ENCODE results near the gene CRYBG2.

CRYBG2 gene

GRCh38 chr1:26290122-26290881, 63.6 kb downstream of the CRYBG2 start:
- peak; percentile 42 for DNase-seq

- DNase-seq, result peak; percentile 98
Measured at GRCh38 chr1:26289158-26290059, 64.5 kb downstream of the CRYBG2 start.

DNA sequence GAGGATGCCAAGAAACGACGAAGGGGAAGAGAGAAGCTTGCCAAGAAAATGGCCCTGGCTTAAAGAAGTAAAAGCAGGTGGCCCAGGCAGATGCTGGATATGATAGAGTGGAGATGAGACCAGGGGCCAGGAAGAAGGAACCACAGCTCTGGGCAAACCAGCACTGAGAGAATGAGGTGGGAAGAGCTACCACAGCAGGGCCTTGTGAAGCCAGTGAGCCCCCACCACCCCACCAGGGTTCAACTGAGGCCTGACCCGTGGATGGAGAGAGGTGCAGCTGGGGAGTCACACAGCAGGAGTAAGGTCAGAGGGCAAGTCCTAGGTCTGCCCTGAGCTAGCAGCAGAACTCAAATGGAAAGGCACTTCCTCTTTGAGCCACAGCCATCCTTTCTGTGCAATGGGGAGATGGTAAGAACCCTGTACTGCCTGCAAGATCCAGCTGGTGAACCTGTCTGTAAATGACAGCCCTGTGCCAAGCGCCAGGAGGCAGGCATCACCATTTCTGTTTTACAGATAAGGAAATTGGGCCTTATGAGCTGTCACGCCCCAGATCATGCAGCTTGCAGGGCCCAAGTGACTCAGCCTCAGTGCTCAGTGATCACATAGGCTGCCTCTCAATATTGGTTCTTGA, 65.5 kb downstream of the CRYBG2 start:
- DNase-seq, result peak; percentile 94

DNA sequence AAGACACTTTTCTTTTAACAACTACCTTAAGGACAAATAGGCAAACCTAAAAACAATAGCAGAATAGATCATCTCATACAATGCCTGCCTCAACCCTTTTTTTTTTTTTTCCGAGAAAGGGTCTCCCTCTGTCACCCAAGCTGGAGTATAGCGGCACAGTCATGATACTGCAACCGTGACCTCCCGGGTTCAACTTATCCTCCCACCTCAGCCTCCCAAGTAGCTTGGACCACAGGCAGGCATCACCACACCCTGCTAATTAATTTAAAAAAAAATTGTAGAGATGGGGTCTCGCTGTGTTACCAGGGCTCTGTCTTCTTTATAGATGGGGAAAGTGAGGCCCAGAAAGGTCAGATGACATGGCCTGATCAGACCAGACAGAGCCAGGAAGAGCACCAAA, 66.1 kb downstream of the CRYBG2 start:
- no peak for DNase-seq

- peak; percentile 94 for DNase-seq
Measured at GRCh38 chr1:26287033-26287711, 66.8 kb downstream of the CRYBG2 start.

- no peak for DNase-seq
Measured at GRCh38 chr1:26286064-26286416, 67.9 kb downstream of the CRYBG2 start.

DNA sequence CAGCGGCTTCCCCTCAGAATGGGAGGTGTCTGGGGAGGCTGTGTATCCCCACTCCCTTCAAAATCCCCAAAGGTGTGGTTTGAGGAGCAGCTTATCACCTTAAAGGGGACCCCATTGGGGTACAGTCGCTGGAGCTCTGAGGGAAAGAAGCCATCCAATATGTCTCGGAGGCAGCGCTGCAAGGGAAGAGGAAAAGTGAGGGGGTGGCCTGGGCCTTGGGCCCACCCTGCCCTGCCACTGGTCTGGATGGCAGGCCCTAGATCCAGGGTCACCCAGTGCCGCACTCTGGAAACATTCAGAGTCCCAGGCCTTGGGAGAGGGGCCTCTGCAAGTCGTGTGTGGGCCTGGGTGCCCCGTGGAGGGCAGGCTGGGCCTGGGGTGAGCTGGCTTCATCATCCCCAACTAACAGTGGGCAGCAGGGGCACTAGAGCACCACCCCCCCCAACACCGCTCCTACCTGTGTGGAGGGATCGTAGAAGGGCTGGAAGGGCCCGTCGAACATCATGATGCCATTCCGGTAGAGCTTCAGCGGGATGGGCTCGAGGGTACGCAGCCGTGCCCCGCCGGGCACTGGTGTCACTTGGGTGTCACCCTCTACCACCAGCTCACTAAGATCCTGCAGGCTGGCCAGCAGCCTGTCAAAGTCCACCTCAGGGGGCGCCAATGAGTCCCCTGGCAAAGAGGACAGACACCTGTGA, 68.4 kb downstream of the CRYBG2 start:
- no peak for DNase-seq

- peak; percentile 93 for DNase-seq
Measured at GRCh38 chr1:26284597-26285347, 69.2 kb downstream of the CRYBG2 start.

DNA sequence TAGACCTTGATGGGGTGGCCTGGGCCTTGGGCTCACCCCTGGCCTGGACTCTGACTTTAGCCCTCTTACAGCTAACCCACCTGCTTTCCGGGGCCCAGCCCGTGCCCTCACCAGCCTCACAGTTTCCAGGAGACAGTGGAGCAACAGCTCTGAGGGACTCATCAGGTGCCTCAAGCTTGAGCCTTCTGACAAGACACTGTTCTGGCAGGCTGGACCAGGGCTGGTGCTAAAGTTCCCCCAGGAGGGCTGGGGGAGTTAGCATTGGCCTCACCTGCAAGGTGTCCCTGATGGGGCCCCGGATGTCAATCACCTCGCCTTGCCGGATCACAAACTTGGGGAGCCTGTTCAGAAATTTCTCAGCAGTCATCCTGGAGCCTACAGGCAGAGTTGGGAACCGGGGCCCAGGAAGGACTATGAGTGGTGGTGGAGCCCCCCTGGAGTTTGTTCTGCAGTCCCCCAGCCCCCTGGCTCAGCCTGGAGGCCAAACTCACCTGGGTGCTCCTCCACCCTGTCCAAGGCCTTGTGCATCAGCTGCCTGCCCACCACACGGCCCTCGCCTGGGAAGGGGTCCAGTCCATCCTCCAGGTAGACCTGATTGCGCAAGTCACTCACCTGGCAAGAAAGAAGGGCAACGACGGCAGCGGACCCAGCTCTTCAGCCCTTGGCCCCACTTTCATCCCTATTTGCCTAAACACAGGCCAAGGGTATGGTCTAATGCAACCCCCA, 69.9 kb downstream of the CRYBG2 start:
- DNase-seq, result no peak

- DNase-seq, result no peak
Measured at GRCh38 chr1:26283279-26283853, 70.6 kb downstream of the CRYBG2 start.

DNA sequence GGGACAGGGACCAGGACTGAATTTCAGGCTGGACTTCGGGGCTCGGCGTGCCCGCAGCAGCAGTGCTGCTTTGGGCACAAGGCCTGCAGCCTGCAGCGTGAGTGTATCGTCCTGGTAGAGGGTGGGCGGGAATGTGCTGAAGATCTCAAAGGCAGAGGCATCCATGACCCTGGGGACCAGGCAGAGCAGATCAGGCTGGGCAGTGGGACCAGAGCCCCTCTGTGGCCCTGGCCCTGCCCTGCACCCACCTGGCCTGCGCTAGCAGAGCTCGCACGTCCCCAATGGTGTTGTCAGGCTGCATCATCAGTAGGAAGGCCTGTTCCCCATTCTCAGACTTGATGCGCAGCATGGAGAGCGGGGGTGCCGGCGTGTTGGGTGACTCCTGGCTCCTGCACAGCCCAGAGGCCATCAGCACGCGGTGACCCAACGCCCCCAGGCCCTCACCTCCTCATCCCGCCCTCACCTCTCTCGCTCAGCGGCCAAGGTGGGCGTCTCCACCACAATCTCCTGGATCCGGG, 71.5 kb downstream of the CRYBG2 start:
- DNase-seq, result no peak

DNA sequence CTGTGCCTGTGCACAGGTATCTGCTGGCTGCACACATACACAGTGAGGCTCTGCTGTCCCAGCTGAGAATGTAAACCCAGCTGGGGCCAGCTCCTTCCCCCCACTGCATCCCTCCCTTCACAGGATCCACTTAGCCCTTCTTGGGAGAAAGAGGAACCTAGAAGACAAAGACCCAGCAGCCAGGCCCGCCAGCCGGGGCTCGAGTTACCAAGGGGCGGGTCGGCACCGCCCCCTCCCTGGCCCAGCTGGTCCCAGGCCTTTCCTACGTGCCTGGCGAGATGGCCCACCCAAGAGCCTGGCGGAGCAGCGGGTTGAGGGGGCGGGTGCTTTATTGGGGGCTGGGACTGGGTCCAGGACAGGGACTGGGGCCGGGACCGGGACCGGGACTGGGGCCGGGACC, 72.0 kb downstream of the CRYBG2 start:
- peak; percentile 22 for DNase-seq

DNA sequence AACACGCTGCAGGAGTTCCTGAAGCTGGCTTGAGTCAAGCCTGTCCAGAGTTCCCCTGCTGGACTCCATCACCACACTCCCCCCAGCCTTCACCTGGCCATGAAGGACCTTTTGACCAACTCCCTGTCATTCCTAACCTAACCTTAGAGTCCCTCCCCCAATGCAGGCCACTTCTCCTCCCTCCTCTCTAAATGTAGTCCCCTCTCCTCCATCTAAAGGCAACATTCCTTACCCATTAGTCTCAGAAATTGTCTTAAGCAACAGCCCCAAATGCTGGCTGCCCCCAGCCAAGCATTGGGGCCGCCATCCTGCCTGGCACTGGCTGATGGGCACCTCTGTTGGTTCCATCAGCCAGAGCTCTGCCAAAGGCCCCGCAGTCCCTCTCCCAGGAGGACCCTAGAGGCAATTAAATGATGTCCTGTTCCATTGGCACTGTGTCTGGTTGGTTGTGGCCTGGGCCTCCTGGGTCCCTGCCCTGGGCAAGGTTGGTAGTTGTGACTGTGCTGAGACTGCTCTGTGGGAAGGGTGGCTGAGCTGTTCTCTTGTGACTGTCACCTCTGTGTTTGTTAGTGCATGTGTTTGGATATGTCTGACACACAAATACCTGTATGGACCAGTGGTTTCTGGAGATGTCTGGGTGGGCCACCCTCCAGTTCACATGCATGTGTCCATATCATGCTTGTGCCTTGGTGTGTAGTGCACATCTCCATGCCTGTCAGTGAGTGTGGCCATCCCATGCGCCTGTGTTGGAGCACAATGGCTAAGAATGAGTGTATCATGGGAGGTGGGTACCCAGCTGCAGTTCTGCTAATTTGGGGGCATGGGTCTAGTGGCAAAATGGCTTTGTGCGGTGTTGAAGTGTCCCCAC, 72.6 kb downstream of the CRYBG2 start:
- no peak for DNase-seq

GRCh38 chr1:26280333-26281042, 73.4 kb downstream of the CRYBG2 start:
- DNase-seq, result no peak

DNA sequence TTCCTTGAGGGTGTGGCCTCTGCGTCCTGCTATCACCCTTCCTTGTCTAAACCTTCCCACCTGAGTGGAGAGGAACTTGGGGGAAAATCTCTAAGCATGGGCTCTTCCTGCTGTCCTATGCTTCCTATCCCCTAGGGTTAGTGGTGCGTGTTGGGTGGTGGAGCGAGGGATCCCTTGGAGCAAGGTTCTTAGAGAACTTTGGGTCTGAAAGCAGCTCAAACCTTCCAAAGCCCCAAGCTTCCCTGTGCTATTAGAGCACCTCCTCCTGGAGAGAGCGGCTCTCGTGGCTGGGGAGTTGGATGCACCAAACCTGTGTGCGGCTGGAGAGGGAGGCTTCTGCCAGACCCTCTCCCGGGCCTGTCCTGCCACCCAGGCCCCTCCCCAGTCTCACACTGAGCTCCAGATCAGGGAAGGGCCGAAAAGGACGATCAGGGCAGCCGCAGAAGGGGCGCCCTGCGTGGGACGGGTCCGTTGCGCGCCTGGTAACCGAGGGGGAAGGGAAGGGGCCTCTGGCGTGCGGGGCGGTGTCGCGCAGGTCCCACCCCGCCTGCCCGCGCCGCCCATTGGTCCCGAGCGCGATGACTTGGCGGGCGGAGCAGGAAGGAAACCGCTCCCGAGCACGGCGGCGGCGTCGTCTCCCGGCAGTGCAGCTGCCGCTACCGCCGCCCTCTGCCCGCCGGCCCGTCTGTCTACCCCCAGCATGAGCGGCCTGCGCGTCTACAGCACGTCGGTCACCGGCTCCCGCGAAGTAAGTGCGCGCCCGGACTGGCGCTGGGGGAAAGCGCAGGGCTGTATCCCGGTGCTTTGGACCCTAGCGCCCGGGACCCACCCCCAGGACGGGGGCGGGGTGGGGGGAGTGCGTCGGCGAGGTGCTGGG, 74.2 kb downstream of the CRYBG2 start, which contains the start of gene SH3BGRL3:
SH3BGRL3 (plus strand) TSS at position 631 of the 877 bp plus-strand sequence; CDS start at position 701, 70 bp downstream.
- DNase-seq, result peak; percentile 69

GRCh38 chr1:26278724-26279455, 75.0 kb downstream of the CRYBG2 start:
- peak; percentile 79 for DNase-seq

DNA sequence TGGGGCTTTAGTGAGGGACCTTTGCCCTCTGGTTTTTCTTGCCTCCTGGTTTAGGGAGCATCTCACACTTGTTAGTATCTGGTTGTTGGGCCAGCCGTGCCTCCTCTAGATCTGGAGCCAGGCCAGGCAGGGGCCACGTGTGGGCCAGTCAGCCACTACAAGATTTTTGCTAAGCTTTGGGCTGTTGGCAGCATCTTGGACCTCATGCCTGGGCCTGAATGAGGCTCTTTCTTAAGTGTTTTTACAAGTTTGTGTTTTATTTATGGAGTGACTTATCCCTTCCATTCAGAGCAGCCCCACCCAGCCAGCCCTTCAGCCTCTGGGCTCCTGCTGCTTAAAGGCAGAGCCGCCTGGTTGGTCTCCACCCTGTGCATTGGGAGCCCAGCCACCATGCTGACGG, 75.6 kb downstream of the CRYBG2 start:
- DNase-seq, result no peak

Measured in GF-D8 (cell line).